Uterus (tissue), 4 donors: Measurements from ENCODE around the gene BRS3. TPM values are rescaled to one million over a fixed set of nuclear protein-coding genes. Genes with fewer than 3 reads are reported as not detected.

ENCODE experiments used
- DNase-seq, 2 donors: peaks; one replicate each; pipeline ENCODE4 v3.0.0-alpha.2; 2019 to 2020
- H3K27ac ChIP-seq, 2 donors: fragments of 200-600 bp; sonication (generic); 1 replicate in 1 of 2; 2 replicates in 1 of 2; pipeline ENCODE4 v1.5.1; 2016 to 2018
- H3K27me3 ChIP-seq, 2 donors: fragments of 200-600 bp; sonication (generic); one replicate each; pipeline ENCODE4 v1.5.1; 2018 to 2019; ENCODE audit warnings: control low read depth in 1 of 2
- H3K36me3 ChIP-seq, 2 donors: fragments of 200-600 bp; sonication (generic); one replicate each; pipeline ENCODE4 v1.5.1; 2019; ENCODE audit warnings: control low read depth in 1 of 2
- H3K4me1 ChIP-seq, 2 donors: fragments of 200-600 bp; sonication (generic); one replicate each; pipeline ENCODE4 v1.5.1; 2018 to 2019; ENCODE audit warnings: control low read depth in 1 of 2
- H3K4me3 ChIP-seq, 2 donors: fragments of 200-600 bp; sonication (generic); 1 replicate in 1 of 2; 2 replicates in 1 of 2; pipeline ENCODE4 v1.5.1; 2018 to 2019; ENCODE audit warnings: mild to moderate bottlenecking in 1 of 2
- H3K9me3 ChIP-seq, 2 donors: fragments of 200-600 bp; sonication (generic); one replicate each; pipeline ENCODE4 v1.5.1; 2019; ENCODE audit warnings: control low read depth in 1 of 2
- POLR2A ChIP-seq, 2 donors: fragments of 450-650 bp; IDR thresholded peaks; one replicate each; pipeline ENCODE4 v1.6.1; 2016; ENCODE audit warnings: antibody characterized with exemption in 2 of 2, mild to moderate bottlenecking in 1 of 2, moderate library complexity in 1 of 2
- intact Hi-C: fragments of 100-400 bp; cut with DNase I; formaldehyde crosslinking; loops from one replicate; pipeline ENCODE4 v1.15.1; 2023; ENCODE audit warnings: low total_unique reads
- total RNA-seq, 4 donors: library from RNA; depleted of rRNA in 3 of 4; stranded (reverse); fragments of >200 nt in 3 of 4; gene quantifications; one replicate each; pipeline versions ENCODE4 v1.1.0 to v1.2.4, GENCODE V29; 2014 to 2023
- TF ChIP-seq, protein P1 (sequence below), 4 experiments: fragments of 200-600 bp in 2 of 4; fragments of 450-650 bp in 2 of 4; sonication (generic) in 2 of 4; IDR thresholded peaks; one replicate each; pipeline ENCODE4 v1.5.1; 2016 to 2019; ENCODE audit warnings: antibody characterized with exemption in 4 of 4, mild to moderate bottlenecking in 2 of 4, moderate library complexity in 1 of 4
- donor health status: DM: yes; HTN: yes; CAD: no.

BRS3 gene
- total RNA-seq, 4 donors from 2014 or later, result 0.28 to 1.0 TPM; not detected in 2

DNA sequence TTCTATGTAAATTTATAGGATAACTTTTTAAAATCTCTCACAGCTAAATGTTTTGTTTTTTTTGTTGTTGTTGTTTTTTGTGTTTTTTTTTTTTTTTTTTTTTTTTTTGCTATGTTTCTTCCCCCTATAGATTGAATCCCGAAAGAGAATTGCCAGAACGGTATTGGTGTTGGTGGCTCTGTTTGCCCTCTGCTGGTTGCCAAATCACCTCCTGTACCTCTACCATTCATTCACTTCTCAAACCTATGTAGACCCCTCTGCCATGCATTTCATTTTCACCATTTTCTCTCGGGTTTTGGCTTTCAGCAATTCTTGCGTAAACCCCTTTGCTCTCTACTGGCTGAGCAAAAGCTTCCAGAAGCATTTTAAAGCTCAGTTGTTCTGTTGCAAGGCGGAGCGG lies 4.1 kb downstream of the BRS3 start:
- no peak for DNase-seq
- TF ChIP-seq POLR2A (IDR thresholded peaks at IDR 0.05), result no peak
- TF ChIP-seq, protein P1, sequence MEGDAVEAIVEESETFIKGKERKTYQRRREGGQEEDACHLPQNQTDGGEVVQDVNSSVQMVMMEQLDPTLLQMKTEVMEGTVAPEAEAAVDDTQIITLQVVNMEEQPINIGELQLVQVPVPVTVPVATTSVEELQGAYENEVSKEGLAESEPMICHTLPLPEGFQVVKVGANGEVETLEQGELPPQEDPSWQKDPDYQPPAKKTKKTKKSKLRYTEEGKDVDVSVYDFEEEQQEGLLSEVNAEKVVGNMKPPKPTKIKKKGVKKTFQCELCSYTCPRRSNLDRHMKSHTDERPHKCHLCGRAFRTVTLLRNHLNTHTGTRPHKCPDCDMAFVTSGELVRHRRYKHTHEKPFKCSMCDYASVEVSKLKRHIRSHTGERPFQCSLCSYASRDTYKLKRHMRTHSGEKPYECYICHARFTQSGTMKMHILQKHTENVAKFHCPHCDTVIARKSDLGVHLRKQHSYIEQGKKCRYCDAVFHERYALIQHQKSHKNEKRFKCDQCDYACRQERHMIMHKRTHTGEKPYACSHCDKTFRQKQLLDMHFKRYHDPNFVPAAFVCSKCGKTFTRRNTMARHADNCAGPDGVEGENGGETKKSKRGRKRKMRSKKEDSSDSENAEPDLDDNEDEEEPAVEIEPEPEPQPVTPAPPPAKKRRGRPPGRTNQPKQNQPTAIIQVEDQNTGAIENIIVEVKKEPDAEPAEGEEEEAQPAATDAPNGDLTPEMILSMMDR (IDR thresholded peaks at IDR 0.05), result no peak
- intact Hi-C loops, result no loop called here
- Histone ChIP-seq H3K4me1 (no peaks in the 10 kb centered on the region), H3K27me3 (peaks cover 0 to 12% of the 10 kb centered on the region in 2 donors), H3K36me3 (no peaks in the 10 kb centered on the region), H3K9me3 (no peaks in the 10 kb centered on the region), H3K4me3 (no peak overlapping the region), H3K27ac (no peak overlapping the region)

DNA sequence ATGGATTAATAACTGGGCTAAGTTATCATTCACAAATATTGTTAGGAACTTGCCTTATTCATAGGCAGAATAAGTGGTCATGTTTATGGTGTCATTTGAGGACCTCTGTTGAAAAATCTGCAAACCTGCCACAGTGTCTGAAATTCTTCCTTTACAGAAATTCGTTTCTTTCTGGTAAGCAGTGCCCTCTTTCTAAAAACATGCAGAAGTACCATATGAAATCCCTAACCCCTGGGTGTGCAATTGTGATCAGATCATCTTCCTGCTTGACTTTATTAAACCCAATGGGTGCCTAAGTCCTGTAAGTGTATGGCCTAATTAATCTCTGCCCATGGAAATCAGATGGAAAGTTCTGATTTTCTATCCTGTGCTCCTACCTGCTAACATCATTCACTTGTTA lies 5.3 kb downstream of the BRS3 start:
- no peak for TF ChIP-seq POLR2A (IDR thresholded peaks at IDR 0.05)
- TF ChIP-seq, protein P1 (IDR thresholded peaks at IDR 0.05), result no peak
- Histone ChIP-seq H3K27me3 (peaks cover 0 to 12% of the 10 kb centered on the region in 2 donors), H3K9me3 (no peaks in the 10 kb centered on the region), H3K36me3 (no peaks in the 10 kb centered on the region), H3K4me1 (no peaks in the 10 kb centered on the region), H3K4me3 (no peak overlapping the region), H3K27ac (no peak overlapping the region)
- DNase-seq, result no peak
- intact Hi-C loops, result no loop called here

DNA sequence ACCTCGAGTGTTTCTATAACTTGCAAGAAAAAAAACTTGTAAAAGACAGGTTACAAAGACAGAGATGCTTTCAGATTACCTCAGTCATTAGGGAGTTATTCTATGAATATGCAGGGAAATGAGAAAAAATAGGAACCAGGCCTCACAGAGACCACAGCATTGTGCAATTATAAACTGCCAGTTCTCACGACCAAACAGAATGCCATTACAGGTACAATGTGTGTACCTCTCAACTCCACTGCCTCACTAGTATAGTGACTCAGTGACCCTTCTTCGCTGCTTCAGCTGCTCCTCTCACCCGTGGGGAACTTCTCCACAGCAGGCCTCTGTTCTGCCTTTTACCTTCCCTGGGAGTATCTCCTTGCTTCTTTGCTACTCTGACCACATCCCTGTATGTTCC lies 7.3 kb downstream of the BRS3 start:
- TF ChIP-seq, protein P1 (IDR thresholded peaks at IDR 0.05), result no peak
- TF ChIP-seq POLR2A (IDR thresholded peaks at IDR 0.05), result no peak
- no peaks in the 10 kb centered on the region for H3K9me3 ChIP-seq
- intact Hi-C loops, result no loop called here

DNA sequence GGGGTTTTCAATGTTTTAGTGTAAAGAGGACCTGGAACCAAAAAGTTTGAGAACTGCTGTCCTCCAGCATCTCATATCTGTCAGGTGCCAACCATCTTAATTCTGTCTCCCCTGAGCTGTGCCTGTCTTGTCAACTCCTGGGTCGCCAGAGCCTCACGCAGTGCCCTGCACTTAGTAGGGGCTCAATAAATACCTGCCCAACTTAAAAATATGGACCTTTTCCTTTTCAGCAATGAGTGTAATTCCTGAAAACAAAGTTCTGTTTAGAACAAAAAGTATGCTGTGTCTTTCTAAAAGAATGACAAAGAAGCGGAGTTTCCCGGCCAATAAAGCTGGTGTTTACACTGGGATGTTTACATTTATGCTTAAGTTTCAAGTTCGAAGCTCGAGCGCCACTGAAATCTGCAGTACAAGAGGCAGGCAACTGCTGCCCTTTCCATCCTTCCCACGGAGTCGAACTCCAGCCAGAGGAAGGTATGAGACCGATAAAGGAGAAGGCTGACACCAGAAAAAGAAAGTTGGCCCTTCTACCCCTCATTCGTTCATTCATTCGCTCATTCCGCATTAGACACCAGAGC lies 8.5 kb downstream of the BRS3 start:
- intact Hi-C loops, result no loop called here
- no peak for DNase-seq
- TF ChIP-seq, protein P1 (IDR thresholded peaks at IDR 0.05), result no peak
- no peak for TF ChIP-seq POLR2A (IDR thresholded peaks at IDR 0.05)

More for the DNA sequence above, 7.3 kb downstream of the BRS3 start:
- Histone ChIP-seq H3K27me3 (peaks cover 0 to 9% of the 10 kb centered on the region in 2 donors), H3K27ac (no peak overlapping the region), H3K4me3 (no peak overlapping the region), H3K36me3 (no peaks in the 10 kb centered on the region), H3K4me1 (no peaks in the 10 kb centered on the region)
- DNase-seq, result no peak

DNA sequence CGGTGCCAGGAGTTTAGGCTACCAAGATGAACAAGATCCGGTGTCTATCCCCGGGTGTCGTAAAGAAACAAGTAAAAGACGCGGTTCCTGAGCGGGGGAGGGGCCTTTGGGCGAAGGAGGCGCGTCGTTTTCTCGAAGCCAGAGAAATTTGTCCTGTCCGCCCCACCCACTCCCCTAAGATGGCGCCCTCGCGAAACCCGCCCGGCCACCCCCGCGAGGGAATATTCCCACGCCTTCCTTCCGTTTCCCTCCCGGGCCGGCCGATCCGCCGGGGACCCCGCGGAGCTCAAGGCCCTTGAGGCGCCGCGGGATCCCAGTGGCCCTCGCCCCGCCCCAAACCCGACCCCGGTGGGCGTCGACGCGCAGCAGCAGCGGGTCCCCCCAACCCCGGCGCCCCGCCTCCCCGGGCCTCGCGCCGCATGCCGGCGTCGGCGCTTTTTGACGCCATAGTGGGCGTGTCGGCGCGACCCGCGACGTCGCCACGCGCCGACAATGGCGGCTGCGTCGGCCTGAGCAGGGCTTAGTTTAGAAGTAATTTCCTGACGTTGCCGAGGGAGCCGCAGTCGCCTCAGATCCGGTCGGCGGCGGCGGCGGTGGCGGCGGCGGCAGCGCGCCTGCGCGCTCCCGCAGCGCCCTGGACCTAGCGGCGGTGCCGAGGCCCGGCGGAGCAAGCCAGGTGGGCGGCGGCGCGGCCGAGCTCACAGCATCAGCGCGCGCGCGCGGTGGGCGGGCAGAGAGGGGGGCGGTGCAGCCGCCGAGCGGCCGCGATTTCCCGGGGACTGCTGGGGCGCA lies 9.2 kb downstream of the BRS3 start:
- peak; percentile 86 to 90 for DNase-seq
- Histone ChIP-seq H3K9me3 (no peaks in the 10 kb centered on the region), H3K27ac (peak overlapping the region; percentile 95 to 97), H3K4me1 (no peaks in the 10 kb centered on the region), H3K36me3 (no peaks in the 10 kb centered on the region), H3K27me3 (no peaks in the 10 kb centered on the region), H3K4me3 (peak overlapping the region; percentile 42 to 55)
- TF ChIP-seq POLR2A (IDR thresholded peaks at IDR 0.05), result peak in 1 of 2 donors; percentile 32
- TF ChIP-seq, protein P1 (IDR thresholded peaks at IDR 0.05), result no peak
- intact Hi-C loops, result no loop called here

More for the DNA sequence above, 8.5 kb downstream of the BRS3 start:
- no peaks in the 10 kb centered on the region for H3K9me3 ChIP-seq
- no peaks in the 10 kb centered on the region for H3K36me3 ChIP-seq
- peak overlapping the region; percentile 42 to 55 for H3K4me3 ChIP-seq
- peak overlapping the region; percentile 95 to 97 for H3K27ac ChIP-seq
- H3K27me3 ChIP-seq, result peaks cover 0 to 4% of the 10 kb centered on the region in 2 donors
- H3K4me1 ChIP-seq, result no peaks in the 10 kb centered on the region
